Smooth muscle cell (in vitro differentiated cells): ENCODE results near the gene CAV2. TPM values are rescaled to one million over a fixed set of nuclear protein-coding genes. Genes with fewer than 3 reads are reported as not detected.
A peak's percentile ranks its signal among the peaks of the same experiment; 100 is the strongest.

Experiments used
- DNase-seq: peaks from one replicate; lab custom pipeline; 2025; ENCODE audit not compliant: unreplicated experiment; lab: John Stamatoyannopoulos, UW
- H2AFZ ChIP-seq: fragments of 200-600 bp; sonication (generic); 2 replicates; pipeline ENCODE4 v1.6.0; 2016; ENCODE audit warnings: antibody characterized with exemption, low read depth, mild to moderate bottlenecking
- H3F3A ChIP-seq: fragments of 200-600 bp; sonication (generic); 2 replicates; pipeline ENCODE4 v1.6.0; 2017; ENCODE audit warnings: antibody characterized with exemption, low read depth
- H3K27ac ChIP-seq: fragments of 200-600 bp; sonication (generic); 2 replicates; pipeline ENCODE4 v1.5.1; 2016; ENCODE audit warnings: low read depth, mild to moderate bottlenecking
- H3K27me3 ChIP-seq: fragments of 200-600 bp; sonication (generic); 2 replicates; pipeline ENCODE4 v1.6.1; 2016; ENCODE audit warnings: low read depth, mild to moderate bottlenecking
- H3K36me3 ChIP-seq: fragments of 200-600 bp; sonication (generic); 2 replicates; pipeline ENCODE4 v1.5.1; 2016; ENCODE audit warnings: low read depth
- H3K4me1 ChIP-seq: fragments of 200-600 bp; sonication (generic); 2 replicates; pipeline ENCODE4 v1.5.1; 2016; ENCODE audit warnings: low read depth
- H3K4me2 ChIP-seq: fragments of 200-600 bp; sonication (generic); 2 replicates; pipeline ENCODE4 v1.6.0; 2016; ENCODE audit warnings: mild to moderate bottlenecking
- H3K4me3 ChIP-seq: fragments of 200-600 bp; sonication (generic); 2 replicates; pipeline ENCODE4 v1.5.1; 2016; ENCODE audit warnings: mild to moderate bottlenecking
- H3K79me2 ChIP-seq: fragments of 200-600 bp; sonication (generic); 2 replicates; pipeline ENCODE4 v1.6.0; 2016; ENCODE audit warnings: low read depth, mild to moderate bottlenecking
- H3K9ac ChIP-seq: fragments of 200-600 bp; sonication (generic); 2 replicates; pipeline ENCODE4 v1.6.0; 2016; ENCODE audit warnings: low read depth
- H3K9me3 ChIP-seq: fragments of 200-600 bp; sonication (generic); replicated peaks from 2 replicates; pipeline ENCODE4 v1.5.1; 2016; ENCODE audit warnings: low read depth
- H4K20me1 ChIP-seq: fragments of 200-600 bp; sonication (generic); 2 replicates; pipeline ENCODE4 v1.6.0; 2016; ENCODE audit warnings: low read depth
- CTCF ChIP-seq: fragments of 200-600 bp; sonication (generic); IDR thresholded peaks from 2 replicates; pipeline ENCODE4 v1.5.1; 2017; ENCODE audit warnings: borderline replicate concordance, mild to moderate bottlenecking, antibody characterized with exemption; ENCODE audit not compliant: insufficient read depth, poor library complexity, severe bottlenecking
- WGBS: methylation state at CpG from one replicate; pipeline ENCODE4 v1.1.7; 2016; ENCODE audit warnings: low lambda C conversion rate; 5-methylcytosine and 5-hydroxymethylcytosine counted together
- polyA plus RNA-seq: library from polyadenylated mRNA; unstranded; fragments of >200 nt; fragmentation: Nextera tagmentation; extraction: Ambion mirVana; gene quantifications from 2 replicates; pipeline ENCODE4 v1.2.1, GENCODE V29; 2016
- total RNA-seq: library from RNA; depleted of rRNA; stranded (reverse); fragments of >200 nt; gene quantifications from 2 replicates; pipeline ENCODE4 v1.2.3, GENCODE V29; 2014

Gene CAV2
- total and polyA plus RNA-seq, 2 experiments from 2014 or later, result 38.8 to 68.0 TPM

DNA sequence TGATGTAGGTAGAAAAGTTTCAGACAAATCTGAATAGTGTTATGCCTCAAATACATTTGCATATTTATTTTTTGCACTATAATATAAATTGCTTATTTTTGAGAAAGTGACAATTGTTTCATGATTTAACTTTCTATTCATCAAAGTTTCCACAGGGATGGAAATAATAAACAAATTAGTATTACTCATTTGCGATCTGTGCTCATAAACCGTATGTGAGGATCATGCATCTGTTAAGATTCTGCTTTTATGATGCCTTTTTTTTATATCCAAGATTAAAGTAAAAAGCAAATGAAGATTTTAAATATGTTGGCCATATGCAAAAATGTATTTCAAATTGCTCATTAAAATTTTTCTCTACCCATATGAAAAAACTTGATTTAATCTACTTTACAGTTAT is 45.2 kb upstream of the CAV2 start:
- Histone ChIP-seq H3K4me3 (no peak overlapping the region), H3K36me3 (no peaks in the 10 kb centered on the region), H3K9me3 (no peaks in the 10 kb centered on the region), H3F3A (no peaks in the 10 kb centered on the region), H3K4me1 (no peaks in the 10 kb centered on the region), H3K4me2 (no peak overlapping the region), H4K20me1 (no peaks in the 10 kb centered on the region), H3K27me3 (no peaks in the 10 kb centered on the region), H2AFZ (no peak overlapping the region), H3K79me2 (no peaks in the 10 kb centered on the region), H3K9ac (no peak overlapping the region), H3K27ac (no peak overlapping the region)
- DNase-seq, result no peak
- WGBS, result 92% methylated on average over 2 of the region's 2 CpGs
- no peak for TF ChIP-seq CTCF

- peak overlapping the region; percentile 28 for H3K27ac ChIP-seq
Observed at GRCh38 chr7:116455009-116455408, 44.5 kb upstream of the CAV2 start.

DNA sequence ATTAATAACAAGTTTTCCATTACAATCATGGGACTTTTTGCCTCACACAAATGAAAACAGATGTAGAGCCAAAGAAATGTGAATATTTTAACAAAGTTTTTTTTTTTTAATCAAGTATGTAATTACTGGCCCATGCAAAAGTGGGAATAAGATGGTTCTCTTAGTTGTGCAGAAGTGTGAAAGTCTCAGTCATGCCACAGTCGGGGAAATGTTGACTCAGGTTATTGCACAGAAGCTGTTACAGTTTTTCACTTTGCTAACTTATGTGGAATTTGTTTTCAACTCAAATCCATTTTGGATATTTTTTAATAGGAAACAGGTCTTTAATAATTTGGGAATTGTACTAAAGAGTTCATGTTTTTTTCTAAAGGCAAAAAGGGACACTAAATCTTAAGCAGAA is 44.0 kb upstream of the CAV2 start:
- H3K79me2 ChIP-seq, result no peaks in the 10 kb centered on the region
- no peaks in the 10 kb centered on the region for H3K9me3 ChIP-seq
- H3K4me3 ChIP-seq, result no peak overlapping the region
- H2AFZ ChIP-seq, result no peak overlapping the region
- H4K20me1 ChIP-seq, result no peaks in the 10 kb centered on the region
- TF ChIP-seq CTCF, result no peak
- no peak overlapping the region for H3K4me2 ChIP-seq
- H3K27me3 ChIP-seq, result no peaks in the 10 kb centered on the region
- no peak for DNase-seq
- no peak overlapping the region for H3K27ac ChIP-seq
- no peaks in the 10 kb centered on the region for H3K4me1 ChIP-seq
- WGBS, result 85% methylated on average over 1 of the region's 1 CpG
- no peak overlapping the region for H3K9ac ChIP-seq
- H3K36me3 ChIP-seq, result no peaks in the 10 kb centered on the region
- H3F3A ChIP-seq, result no peaks in the 10 kb centered on the region

More at GRCh38 chr7:116455009-116455408, 44.5 kb upstream of the CAV2 start:
- Histone ChIP-seq H3K4me1 (no peaks in the 10 kb centered on the region), H3K27me3 (no peaks in the 10 kb centered on the region), H3K9me3 (no peaks in the 10 kb centered on the region), H2AFZ (no peak overlapping the region), H3K79me2 (no peaks in the 10 kb centered on the region), H3K4me2 (no peak overlapping the region), H4K20me1 (no peaks in the 10 kb centered on the region), H3K4me3 (no peak overlapping the region), H3K36me3 (no peaks in the 10 kb centered on the region), H3K9ac (no peak overlapping the region), H3F3A (no peaks in the 10 kb centered on the region)
- WGBS, result 79% methylated on average over 2 of the region's 2 CpGs
- DNase-seq, result no peak
- no peak for TF ChIP-seq CTCF

GRCh38 chr7:116461500-116461899 is 38.0 kb upstream of the CAV2 start:
- Histone ChIP-seq H3K27ac (no peak overlapping the region), H3K9ac (no peak overlapping the region), H3K4me3 (no peak overlapping the region), H3K4me1 (no peaks in the 10 kb centered on the region), H3F3A (peaks cover 6% of the 10 kb centered on the region), H2AFZ (no peak overlapping the region), H3K4me2 (no peak overlapping the region), H3K27me3 (no peaks in the 10 kb centered on the region), H3K79me2 (no peaks in the 10 kb centered on the region), H4K20me1 (no peaks in the 10 kb centered on the region), H3K36me3 (no peaks in the 10 kb centered on the region), H3K9me3 (no peaks in the 10 kb centered on the region)
- DNase-seq, result no peak
- TF ChIP-seq CTCF, result no peak
